IMR-90 (cell line): ENCODE measurements around the gene VAT1. TPM values are rescaled to one million over a fixed set of nuclear protein-coding genes. Genes with fewer than 3 reads are reported as not detected.

Source experiments
- ATAC-seq: fragments of 200-7000 bp; cut with Tn5 transposase; 2 replicates; pipeline ENCODE4 v1.9.1; 2020; ENCODE audit warnings: low read depth, mild to moderate bottlenecking, moderate library complexity
- BruUV-seq: library from RNA; stranded (reverse); fragments of 400-500 nt; replicated peaks from 2 replicates; lab custom pipeline; 2021; lab: Mats Ljungman, UMichigan
- CTCF ChIA-PET: fragments of 300-600 bp; formaldehyde crosslinking; extraction: SDS; loops from one replicate; lab custom pipeline; 2021; ENCODE audit warnings: antibody characterized with exemption; lab: Yijun Ruan, JAX
- POLR2A ChIA-PET: fragments of 300-600 bp; sonication (Branson Sonifier 250); formaldehyde crosslinking; loops from one replicate; lab custom pipeline; 2022; ENCODE audit warnings: antibody characterized with exemption; ENCODE audit not compliant: unreplicated experiment; lab: Charles Lee
- DNase-seq: peaks from one replicate; pipeline ENCODE4 v3.0.0; 2013
- H2AFZ ChIP-seq: replicated peaks from 2 replicates; pipeline ENCODE3; 2013; ENCODE audit warnings: low read length, mild to moderate bottlenecking; ENCODE audit not compliant: poor library complexity
- H2AK5ac ChIP-seq: 2 replicates; pipeline ENCODE4 v1.6.1; 2013; ENCODE audit warnings: low read depth, low read length, inconsistent platforms
- H2AK9ac ChIP-seq: replicated peaks from 2 replicates; pipeline ENCODE3; 2013; ENCODE audit warnings: mild to moderate bottlenecking, low read depth, low read length, moderate library complexity; ENCODE audit not compliant: poor library complexity
- H2BK120ac ChIP-seq: 2 replicates; pipeline ENCODE4 v1.6.1; 2013; ENCODE audit warnings: low read depth, low read length, inconsistent platforms
- H2BK15ac ChIP-seq: 3 replicates; pipeline ENCODE4 v1.6.1; 2013; ENCODE audit warnings: low read depth, low read length, inconsistent platforms
- H2BK20ac ChIP-seq: 2 replicates; pipeline ENCODE4 v1.6.1; 2013; ENCODE audit warnings: low read depth, mild to moderate bottlenecking, inconsistent platforms, low read length, moderate library complexity
- H2BK5ac ChIP-seq: 2 replicates; pipeline ENCODE4 v1.6.1; 2013; ENCODE audit warnings: mild to moderate bottlenecking, low read depth, low read length, inconsistent platforms; ENCODE audit not compliant: poor library complexity, severe bottlenecking
- H3K14ac ChIP-seq: replicated peaks from 2 replicates; pipeline ENCODE4 v1.6.1; 2013; ENCODE audit warnings: low read depth, low read length, inconsistent platforms
- H3K18ac ChIP-seq: 2 replicates; pipeline ENCODE4 v1.6.1; 2013; ENCODE audit warnings: low read depth, low read length, control low read depth
- H3K23ac ChIP-seq: 2 replicates; pipeline ENCODE4 v1.6.1; 2013; ENCODE audit warnings: low read depth, low read length, inconsistent platforms
- H3K27ac ChIP-seq: 2 replicates; pipeline ENCODE4 v1.5.1; 2013; ENCODE audit warnings: mild to moderate bottlenecking, control low read depth, low read length; ENCODE audit not compliant: insufficient read depth
- H3K27me3 ChIP-seq: 2 replicates; pipeline ENCODE4 v1.6.1; 2013; ENCODE audit warnings: low read length; ENCODE audit not compliant: control insufficient read depth, insufficient read depth
- H3K36me3 ChIP-seq: 2 replicates; pipeline ENCODE4 v1.6.1; 2013; ENCODE audit warnings: low read length, mixed read lengths; ENCODE audit not compliant: control insufficient read depth, insufficient read depth
- H3K4ac ChIP-seq: 2 replicates; pipeline ENCODE4 v1.6.1; 2013; ENCODE audit warnings: low read depth, low read length, inconsistent platforms
- H3K4me1 ChIP-seq: 2 replicates; pipeline ENCODE4 v1.6.1; 2013; ENCODE audit warnings: low read length, mixed read lengths; ENCODE audit not compliant: control insufficient read depth, insufficient read depth
- H3K4me2 ChIP-seq: 2 replicates; pipeline ENCODE4 v1.6.1; 2013; ENCODE audit warnings: low read depth, mild to moderate bottlenecking, control low read depth, low read length, moderate library complexity
- H3K4me3 ChIP-seq: 2 replicates; pipeline ENCODE4 v1.5.1; 2013; ENCODE audit warnings: low read depth, mild to moderate bottlenecking, control low read depth, low read length, moderate library complexity; ENCODE audit not compliant: insufficient read depth
- H3K56ac ChIP-seq: 2 replicates; pipeline ENCODE4 v1.6.1; 2013; ENCODE audit warnings: low read length, inconsistent platforms; ENCODE audit not compliant: insufficient read depth; ENCODE audit errors: extremely low read depth
- H3K79me1 ChIP-seq, 2 experiments: 2 replicates each; pipeline ENCODE4 v1.6.1; 2013; ENCODE audit warnings: low read length in 2 of 2, inconsistent platforms in 1 of 2, low read depth in 1 of 2
- H3K9ac ChIP-seq: 2 replicates; pipeline ENCODE4 v1.6.1; 2013; ENCODE audit warnings: low read depth, low read length, control low read depth
- H3K9me1 ChIP-seq: 2 replicates; pipeline ENCODE4 v1.6.1; 2013; ENCODE audit warnings: low read length, inconsistent platforms; ENCODE audit not compliant: insufficient read depth
- H3K9me3 ChIP-seq: 2 replicates; pipeline ENCODE4 v1.6.1; 2013; ENCODE audit warnings: low read length; ENCODE audit not compliant: control insufficient read depth, insufficient read depth
- H4K20me1 ChIP-seq: 2 replicates; pipeline ENCODE4 v1.6.1; 2013; ENCODE audit warnings: low read length, inconsistent platforms; ENCODE audit not compliant: insufficient read depth
- H4K5ac ChIP-seq: 2 replicates; pipeline ENCODE4 v1.6.1; 2013; ENCODE audit warnings: mild to moderate bottlenecking, low read depth, low read length, control low read depth
- H4K8ac ChIP-seq, 2 experiments: 2 replicates each; pipeline ENCODE4 v1.6.1; 2013; ENCODE audit warnings: low read depth in 2 of 2, low read length in 2 of 2, control low read depth in 1 of 2, inconsistent platforms in 1 of 2
- H4K91ac ChIP-seq: 2 replicates; pipeline ENCODE4 v1.6.1; 2013; ENCODE audit warnings: low read depth, low read length, inconsistent platforms; ENCODE audit not compliant: insufficient read depth
- CEBPB ChIP-seq: IDR thresholded peaks from 2 replicates; pipeline ENCODE4 v1.6.1; 2012; ENCODE audit warnings: low read depth, low read length, improper control_type of control experiment
- CHD1 ChIP-seq: IDR thresholded peaks from 2 replicates; pipeline ENCODE4 v1.6.1; 2012; ENCODE audit warnings: low read depth, low read length, improper control_type of control experiment
- ELK1 ChIP-seq: fragments of 150-350 bp; IDR thresholded peaks from 2 replicates; pipeline ENCODE4 v1.6.1; 2016; ENCODE audit warnings: low read depth, mild to moderate bottlenecking, low read length, moderate library complexity, borderline replicate concordance
- FOS ChIP-seq: fragments of 150-350 bp; IDR thresholded peaks from 2 replicates; pipeline ENCODE4 v1.6.1; 2016; ENCODE audit warnings: low read depth, low read length
- MAFK ChIP-seq: IDR thresholded peaks from 2 replicates; pipeline ENCODE4 v1.6.1; 2012; ENCODE audit warnings: low read depth, low read length, improper control_type of control experiment
- MAZ ChIP-seq: IDR thresholded peaks from 2 replicates; pipeline ENCODE4 v1.6.1; 2012; ENCODE audit warnings: low read depth, mild to moderate bottlenecking, low read length, improper control_type of control experiment, moderate library complexity, borderline replicate concordance
- MXI1 ChIP-seq: IDR thresholded peaks from 2 replicates; pipeline ENCODE4 v1.6.1; 2012; ENCODE audit warnings: low read depth, mild to moderate bottlenecking, low read length, moderate library complexity, borderline replicate concordance
- NFE2L2 ChIP-seq: fragments of 150-350 bp; IDR thresholded peaks from 2 replicates; pipeline ENCODE4 v1.6.1; 2016; ENCODE audit warnings: low read depth, mild to moderate bottlenecking, low read length
- RAD21 ChIP-seq: IDR thresholded peaks from 2 replicates; pipeline ENCODE4 v1.6.1; 2012; ENCODE audit warnings: low read length, improper control_type of control experiment
- RCOR1 ChIP-seq: IDR thresholded peaks from 2 replicates; pipeline ENCODE4 v1.6.1; 2012; ENCODE audit warnings: mild to moderate bottlenecking, low read length, improper control_type of control experiment; ENCODE audit not compliant: insufficient replicate concordance
- RFX5 ChIP-seq: IDR thresholded peaks from 2 replicates; pipeline ENCODE4 v1.8.0; 2012; ENCODE audit warnings: low read depth, mild to moderate bottlenecking, low read length, moderate library complexity
- SMC3 ChIP-seq: fragments of 150-350 bp; IDR thresholded peaks from 2 replicates; pipeline ENCODE4 v1.6.1; 2016; ENCODE audit warnings: low read depth, mild to moderate bottlenecking, antibody characterized with exemption, low read length, moderate library complexity
- USF2 ChIP-seq: fragments of 150-350 bp; IDR thresholded peaks from 2 replicates; pipeline ENCODE4 v1.6.1; 2017; ENCODE audit warnings: mild to moderate bottlenecking, antibody characterized with exemption, low read length, low read depth
- WGBS, 2 experiments: methylation state at CpG; one replicate each; pipeline versions ENCODE4 v1.1.5 to v1.1.7; 2013; ENCODE audit warnings: missing lambda C conversion rate in 2 of 2; ENCODE audit not compliant: insufficient read length in 1 of 2; ENCODE audit errors: extremely low coverage in 2 of 2; 5-methylcytosine and 5-hydroxymethylcytosine counted together
- dilution Hi-C: fragments of 300-500 bp; cut with HindIII; formaldehyde crosslinking; loops from one replicate; pipeline ENCODE4 v1.14.3; 2018; ENCODE audit warnings: low sequenced_read_pairs; ENCODE audit not compliant: unreplicated experiment
- in situ Hi-C: fragments of 300-500 bp; cut with MboI; formaldehyde crosslinking; loops from 3 replicates; pipeline ENCODE4 v1.14.3; 2019; ENCODE audit warnings: low sequenced_read_pairs, inconsistent platforms, mixed read lengths
- intact Hi-C: fragments of 100-400 bp; cut with micrococcal nuclease; formaldehyde crosslinking; loops from 2 replicates; pipeline ENCODE4 v1.10.0; 2022
- polyA plus RNA-seq, 3 experiments: library from polyadenylated mRNA; depleted of rRNA; stranded (reverse); fragments of >200 nt; gene quantifications; 2 replicates each; pipeline ENCODE4 v1.2.3, GENCODE V29; 2012; ENCODE audit warnings: low replicate concordance in 1 of 3
- total RNA-seq: library from RNA; depleted of rRNA; stranded (reverse); fragments of >200 nt; gene quantifications from 2 replicates; pipeline ENCODE4 v1.2.3, GENCODE V29; 2012

VAT1 gene
- total and polyA plus RNA-seq, 2 of the 4 experiments (the other 2 are of a cell fraction) = 97.3 to 101 TPM

DNA sequence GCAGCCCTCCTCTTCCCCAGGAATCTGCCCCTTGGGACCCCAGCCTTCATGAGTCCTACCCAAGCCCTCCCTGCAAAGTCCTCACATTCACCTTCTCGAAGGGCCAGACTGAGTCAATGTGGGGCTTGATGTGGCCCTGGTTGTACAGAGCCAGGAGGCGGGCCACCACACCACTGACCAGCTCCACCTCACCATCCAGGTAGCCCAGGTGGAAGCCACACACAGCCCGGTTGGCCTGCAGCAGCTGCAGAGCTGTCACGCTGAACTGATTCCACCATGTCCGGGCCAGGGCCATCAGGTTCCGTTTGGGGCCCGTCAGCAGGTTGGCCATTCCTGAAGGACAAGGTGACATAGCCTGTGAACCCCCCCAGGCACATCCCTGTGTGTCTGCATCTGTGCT, 6.0 kb downstream of the VAT1 start (continued):
- TF ChIP-seq CEBPB (no peak), MAZ (no peak)

DNA sequence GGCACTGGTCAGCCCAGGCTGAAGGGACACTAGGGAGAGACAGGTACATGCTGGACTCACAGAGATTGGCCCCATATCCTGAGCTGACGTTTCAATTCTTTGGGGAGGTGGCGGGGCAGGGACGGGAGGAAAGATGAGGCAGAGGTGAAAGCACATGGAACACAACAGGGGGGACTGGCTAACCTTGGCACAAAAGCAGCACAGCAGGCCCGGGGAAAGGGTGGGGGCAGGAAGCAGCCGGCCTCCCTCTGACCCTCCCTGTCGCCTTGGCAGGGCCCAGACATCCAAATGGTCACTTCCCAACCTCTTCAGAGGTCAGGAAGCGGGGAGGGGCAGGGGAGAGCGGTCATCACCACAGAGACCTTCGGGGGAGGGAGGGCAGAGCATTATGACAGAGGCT, 6.6 kb downstream of the VAT1 start:
- peaks cover 12% of the 10 kb centered on the region for H3K4me1 ChIP-seq
- H4K91ac ChIP-seq = no peak overlapping the region
- no peak overlapping the region for H2BK20ac ChIP-seq
- H3K9me3 ChIP-seq = no peaks in the 10 kb centered on the region
- in situ Hi-C loops = no loop called here
- no peak for ATAC-seq
- H3K18ac ChIP-seq = no peak overlapping the region
- H2AK9ac ChIP-seq = no peak overlapping the region
- ChIA-PET CTCF (no interaction called here), POLR2A (no interaction called here)
- no peak overlapping the region for H3K4me3 ChIP-seq
- no TSS peak for BruUV-seq
- peaks cover 32% of the 10 kb centered on the region; the same call in 1 of the 2 replicates for H4K20me1 ChIP-seq
- no peak for TF ChIP-seq MAZ
- TF ChIP-seq RCOR1 = no peak
- TF ChIP-seq CHD1 = no peak
- no peak for TF ChIP-seq RAD21
- no peak for TF ChIP-seq ELK1
- no peak for TF ChIP-seq NFE2L2
- no peak for TF ChIP-seq MAFK
- TF ChIP-seq CEBPB = no peak
- no peak for TF ChIP-seq MXI1
- TF ChIP-seq SMC3 = no peak
- no peak for TF ChIP-seq USF2
- no peak for TF ChIP-seq FOS
- no peak for TF ChIP-seq RFX5
- H2BK15ac ChIP-seq = no peak overlapping the region
- peaks cover 15 to 53% of the 10 kb centered on the region in 2 experiments; a peak in 2 of 4 replicates for H3K79me1 ChIP-seq
- WGBS, 2 experiments = no CpG with 5 or more reads among the region's 9 CpGs
- intact Hi-C loops = no loop called here
- no peak overlapping the region for H4K8ac ChIP-seq
- peaks cover 59% of the 10 kb centered on the region for H3K36me3 ChIP-seq
- dilution Hi-C loops = no loop called here
- H3K56ac ChIP-seq = no peak overlapping the region
- no peak overlapping the region for H2AK5ac ChIP-seq
- no peak overlapping the region for H4K5ac ChIP-seq
- no peak overlapping the region for H2BK120ac ChIP-seq
- H3K14ac ChIP-seq = no peak overlapping the region
- H2AFZ ChIP-seq = no peak overlapping the region
- no peak overlapping the region for H3K23ac ChIP-seq
- DNase-seq = no peak
- H3K27ac ChIP-seq = no peak overlapping the region
- no peak overlapping the region for H3K4me2 ChIP-seq
- H3K4ac ChIP-seq = no peak overlapping the region
- H3K9me1 ChIP-seq = peaks cover 30% of the 10 kb centered on the region
- H2BK5ac ChIP-seq = no peak overlapping the region
- no peaks in the 10 kb centered on the region for H3K27me3 ChIP-seq
- no peak overlapping the region for H3K9ac ChIP-seq
